Gastroesophageal sphincter (tissue), 4 donors: Measurements from ENCODE around the gene WDR70. TPM values are rescaled to one million over a fixed set of nuclear protein-coding genes. Genes with fewer than 3 reads are reported as not detected.
"Not testable (repeated sequence)": the region's sequence is repeated elsewhere in the genome, so short reads cannot be mapped to it uniquely, and the experiment has no call there.

Experiments
- ATAC-seq: fragments of 150-250 bp; one replicate; pipeline ENCODE4 v1.9.1; 2016; ENCODE audit warnings: mild to moderate bottlenecking, moderate library complexity
- H3K27ac ChIP-seq, 4 donors: fragments of 200-600 bp; sonication (generic) in 3 of 4; 1 replicate in 3 of 4; 2 replicates in 1 of 4; pipeline ENCODE4 v1.5.1; 2016 to 2019
- H3K27me3 ChIP-seq: fragments of 200-600 bp; sonication (generic); one replicate; pipeline ENCODE4 v1.5.1; 2019
- H3K36me3 ChIP-seq, 2 donors: fragments of 200-600 bp; sonication (generic); one replicate each; pipeline ENCODE4 v1.5.1; 2019; ENCODE audit warnings: control low read depth in 1 of 2
- H3K4me1 ChIP-seq, 3 donors: fragments of 200-600 bp; sonication (generic); 1 replicate in 2 of 3; 2 replicates in 1 of 3; pipeline ENCODE4 v1.5.1; 2016 to 2019; ENCODE audit warnings: control low read depth in 2 of 3
- H3K4me3 ChIP-seq, 2 donors: fragments of 200-600 bp; sonication (generic); one replicate each; pipeline ENCODE4 v1.5.1; 2019; ENCODE audit warnings: mild to moderate bottlenecking in 1 of 2, moderate library complexity in 1 of 2
- H3K9me3 ChIP-seq, 3 donors: fragments of 200-600 bp; sonication (generic); one replicate each; pipeline ENCODE4 v1.5.1; 2017 to 2019; ENCODE audit warnings: control low read depth in 2 of 3
- CTCF ChIP-seq, 4 experiments: fragments of 200-600 bp in 2 of 4; fragments of 450-650 bp in 2 of 4; sonication (generic) in 1 of 4; IDR thresholded peaks; one replicate each; pipeline ENCODE4 v1.5.1; 2017 to 2019; ENCODE audit warnings: antibody characterized with exemption in 4 of 4, mild to moderate bottlenecking in 2 of 4, moderate library complexity in 2 of 4
- EP300 ChIP-seq: sonication (generic); formaldehyde crosslinking; IDR thresholded peaks from one replicate; pipeline ENCODE4 v1.6.1; 2017; ENCODE audit warnings: antibody characterized with exemption, mild to moderate bottlenecking
- POLR2A ChIP-seq, 2 donors: fragments of 450-650 bp; IDR thresholded peaks; one replicate each; pipeline ENCODE4 v1.6.1; 2017; ENCODE audit warnings: antibody characterized with exemption in 2 of 2, mild to moderate bottlenecking in 2 of 2, moderate library complexity in 1 of 2
- POLR2AphosphoS5 ChIP-seq: sonication (generic); formaldehyde crosslinking; IDR thresholded peaks from one replicate; pipeline ENCODE4 v1.6.1; 2017; ENCODE audit warnings: antibody characterized with exemption
- WGBS, 2 donors: methylation state at CpG; one replicate each; pipeline ENCODE4 v1.1.5; 2018; ENCODE audit warnings: low coverage in 1 of 2; 5-methylcytosine and 5-hydroxymethylcytosine counted together
- total RNA-seq, 4 donors: library from RNA; depleted of rRNA; stranded (reverse); fragments of >200 nt; gene quantifications; one replicate each; pipeline ENCODE4 v1.1.0, GENCODE V29; 2016

The WDR70 gene
- total RNA-seq, 4 donors from 2014 or later, result 15.5 to 24.3 (median 22.2) TPM

GRCh38 chr5:37606632-37607248, 227.6 kb downstream of the WDR70 start:
- TF ChIP-seq POLR2A (IDR thresholded peaks at IDR 0.05) (no peak), EP300 (no peak), CTCF (IDR thresholded peaks at IDR 0.05) (no peak), POLR2AphosphoS5 (no peak)
- H3K27me3 ChIP-seq, result no peaks in the 10 kb centered on the region
- H3K4me1 ChIP-seq, result peaks cover 0 to 10% (median 0%) of the 10 kb centered on the region in 3 donors
- WGBS, 2 donors, result 92 to 100% methylated on average over 1 to 2 of the region's 2 CpGs
- peaks cover 0 to 4% of the 10 kb centered on the region in 2 donors for H3K36me3 ChIP-seq
- no peaks in the 10 kb centered on the region for H3K9me3 ChIP-seq
- no peak overlapping the region for H3K27ac ChIP-seq
- H3K4me3 ChIP-seq, result no peak overlapping the region
- ATAC-seq, result no peak

- peaks cover 0 to 14% (median 0%) of the 10 kb centered on the region in 3 donors for H3K4me1 ChIP-seq
- H3K27ac ChIP-seq, result peak overlapping the region; percentile 23 to 69 (median 50)
- peak; percentile 69 for ATAC-seq
- H3K9me3 ChIP-seq, result no peaks in the 10 kb centered on the region
- no peak overlapping the region for H3K4me3 ChIP-seq
- no peaks in the 10 kb centered on the region for H3K36me3 ChIP-seq
- no peaks in the 10 kb centered on the region for H3K27me3 ChIP-seq
- 48 to 58% methylated on average over 4 of the region's 4 CpGs for WGBS, 2 donors
- no peak for TF ChIP-seq POLR2AphosphoS5
- no peak for TF ChIP-seq EP300
- TF ChIP-seq CTCF (IDR thresholded peaks at IDR 0.05), result no peak
- TF ChIP-seq POLR2A (IDR thresholded peaks at IDR 0.05), result no peak
These were observed 236.1 kb downstream of the WDR70 start for GRCh38 chr5:37615184-37615583.

GRCh38 chr5:37619353-37619752, 240.2 kb downstream of the WDR70 start:
- ATAC-seq, result no peak
- H3K27me3 ChIP-seq, result no peaks in the 10 kb centered on the region
- H3K9me3 ChIP-seq, result no peaks in the 10 kb centered on the region
- H3K4me1 ChIP-seq, result peaks cover 0 to 14% (median 0%) of the 10 kb centered on the region in 3 donors
- H3K36me3 ChIP-seq, result no peaks in the 10 kb centered on the region
- H3K27ac ChIP-seq, result peak overlapping the region in 1 of 4 donors; percentile 38
- H3K4me3 ChIP-seq, result no peak overlapping the region
- TF ChIP-seq POLR2A (IDR thresholded peaks at IDR 0.05) (no peak), CTCF (IDR thresholded peaks at IDR 0.05) (no peak), EP300 (no peak), POLR2AphosphoS5 (peak; percentile 11)

GRCh38 chr5:37622354-37622753, 243.2 kb downstream of the WDR70 start:
- not testable (repeated sequence) for ATAC-seq, H3K27ac ChIP-seq, H3K36me3 ChIP-seq, H3K27me3 ChIP-seq, H3K9me3 ChIP-seq, H3K4me3 ChIP-seq
- peaks cover 0 to 11% (median 0%) of the 10 kb centered on the region in 3 donors for H3K4me1 ChIP-seq
- WGBS, 2 donors, result no CpG with 5 or more reads among the region's 2 CpGs

- Histone ChIP-seq H3K36me3 (peaks cover 0 to 15% of the 10 kb centered on the region in 2 donors), H3K9me3 (peaks cover 0 to 10% (median 0%) of the 10 kb centered on the region in 3 donors), H3K27ac (no peak overlapping the region), H3K27me3 (no peaks in the 10 kb centered on the region), H3K4me1 (no peaks in the 10 kb centered on the region), H3K4me3 (no peak overlapping the region)
- TF ChIP-seq EP300 (no peak), POLR2A (IDR thresholded peaks at IDR 0.05) (no peak), POLR2AphosphoS5 (no peak), CTCF (IDR thresholded peaks at IDR 0.05) (no peak)
- WGBS, 2 donors, result 94% methylated on average over 3 of the region's 3 CpGs
- ATAC-seq, result no peak
These were observed 247.1 kb downstream of the WDR70 start for GRCh38 chr5:37626266-37626665.
